Sigmoid colon (tissue), 4 donors: ENCODE measurements around the gene EFHD2.

Experiments
- CTCF ChIP-seq, 4 experiments: fragments of 450-650 bp in 3 of 4; fragments of 200-600 bp in 1 of 4; IDR thresholded peaks; one replicate each; pipeline ENCODE4 v1.5.1; 2016 to 2019; ENCODE audit warnings: antibody characterized with exemption in 4 of 4, mild to moderate bottlenecking in 3 of 4, moderate library complexity in 2 of 4
- EP300 ChIP-seq, 4 donors: sonication (generic); formaldehyde crosslinking; IDR thresholded peaks; one replicate each; pipeline ENCODE4 v1.6.1; 2017; ENCODE audit warnings: antibody characterized with exemption in 4 of 4
- POLR2A ChIP-seq, 2 donors: fragments of 450-650 bp; IDR thresholded peaks; one replicate each; pipeline ENCODE4 v1.6.1; 2016; ENCODE audit warnings: antibody characterized with exemption in 2 of 2, mild to moderate bottlenecking in 2 of 2, moderate library complexity in 2 of 2
- POLR2AphosphoS5 ChIP-seq, 4 donors: sonication (generic); formaldehyde crosslinking; IDR thresholded peaks; one replicate each; pipeline ENCODE4 v1.6.1; 2017; ENCODE audit warnings: antibody characterized with exemption in 4 of 4

- TF ChIP-seq CTCF (IDR thresholded peaks at IDR 0.05) (no peak), EP300 (IDR thresholded peaks at IDR 0.05) (no peak), POLR2AphosphoS5 (IDR thresholded peaks at IDR 0.05) (no peak), POLR2A (IDR thresholded peaks at IDR 0.05) (no peak)
These were observed 16.0 kb upstream of the EFHD2 start for GRCh38 chr1:15393475-15394257.
